Left kidney (tissue), 2 donors: ENCODE data around the gene SP3. TPM values are rescaled to one million over a fixed set of nuclear protein-coding genes. Genes with fewer than 3 reads are reported as not detected.
"Not testable (repeated sequence)": the region's sequence is repeated elsewhere in the genome, so short reads cannot be mapped to it uniquely, and the experiment has no call there.

Experiments
- DNase-seq: peaks from one replicate; pipeline ENCODE4 v3.0.0-alpha.2; 2013
- polyA plus RNA-seq: library from polyadenylated mRNA; unstranded; fragments of 120-200 nt; gene quantifications from one replicate; pipeline ENCODE4 v1.2.1, GENCODE V29; 2013; ENCODE audit not compliant: insufficient read length

SP3 gene
- polyA plus RNA-seq, 1 donor, result 129 TPM

DNA sequence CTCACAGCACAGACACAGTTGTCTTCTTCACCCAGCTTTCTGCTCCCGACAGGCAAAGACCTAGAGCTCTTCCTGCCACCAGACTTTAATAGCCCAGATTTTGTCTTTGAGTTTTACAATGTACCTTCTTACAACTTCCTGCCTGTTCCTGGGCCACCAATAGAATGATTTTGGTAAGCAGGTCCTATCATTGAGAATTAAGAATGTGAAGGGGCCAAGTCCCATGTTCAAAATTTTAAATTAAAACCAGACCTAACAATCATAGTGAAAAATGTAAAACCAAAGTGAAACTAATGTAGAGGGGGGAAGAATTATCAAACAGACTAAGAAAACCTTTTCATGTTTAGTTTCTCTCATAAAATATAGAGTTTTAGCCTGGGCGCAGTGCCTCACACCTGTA lies 72.8 kb downstream of the SP3 start:
- DNase-seq, result no peak

DNA sequence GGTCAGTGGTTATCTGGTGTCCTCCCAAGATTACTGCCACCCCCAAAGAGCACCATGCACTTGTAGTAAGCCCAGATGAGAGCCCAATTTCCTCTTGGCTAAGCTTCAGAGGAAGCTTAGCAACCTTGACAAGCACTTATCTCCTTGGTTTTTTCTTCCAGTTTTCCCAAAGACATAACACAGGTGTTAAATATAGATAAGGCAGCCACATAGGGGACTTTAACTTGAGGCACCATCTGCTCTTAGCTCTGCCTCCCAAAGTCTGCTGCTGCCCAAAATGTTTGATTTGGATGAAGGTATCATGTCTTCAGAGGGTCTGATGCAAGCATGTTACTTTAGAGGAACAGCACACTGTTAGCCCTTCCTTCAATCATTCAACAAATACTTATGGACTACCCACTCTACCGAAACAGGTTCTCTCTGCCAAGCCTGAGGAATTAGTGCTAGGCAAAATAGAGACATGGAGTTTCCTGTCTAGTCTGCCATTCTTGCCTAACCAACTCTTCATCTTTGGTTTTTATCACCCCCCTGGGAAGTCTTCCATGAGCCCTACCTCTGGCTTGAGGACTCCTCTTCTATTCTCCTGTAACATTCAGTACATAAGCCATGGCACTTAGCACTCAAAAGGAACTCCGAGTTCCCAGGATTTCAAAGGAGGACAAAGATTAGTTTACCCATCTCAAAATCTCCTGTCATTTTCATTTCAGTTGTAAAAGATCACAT lies 73.7 kb downstream of the SP3 start:
- DNase-seq, result no peak

GRCh38 chr2:173889464-173889863 lies 75.7 kb downstream of the SP3 start:
- DNase-seq, result not testable (repeated sequence)

DNA sequence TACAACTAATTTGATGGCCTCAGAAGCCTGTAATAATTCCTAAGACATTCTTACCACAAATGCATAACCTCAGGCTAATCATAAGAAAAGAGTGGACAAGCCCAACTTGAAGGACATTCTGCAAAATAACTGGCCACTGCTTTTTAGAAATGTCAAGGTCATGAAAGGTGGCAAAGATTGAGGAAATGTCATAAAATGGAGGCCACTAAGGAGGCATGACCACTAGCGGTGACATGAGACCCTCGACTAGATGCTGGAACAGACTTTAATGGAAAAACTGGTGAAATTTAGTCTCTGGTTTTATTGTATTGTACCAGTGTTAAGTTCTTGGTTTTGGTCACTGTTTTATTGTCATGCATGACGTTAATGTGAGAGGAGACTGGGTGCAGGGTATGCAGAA lies 78.6 kb downstream of the SP3 start:
- no peak for DNase-seq

- no peak for DNase-seq
Measured at GRCh38 chr2:173884025-173884802, 81.0 kb downstream of the SP3 start.

GRCh38 chr2:173881886-173882285 lies 83.3 kb downstream of the SP3 start:
- no peak for DNase-seq

- DNase-seq, result no peak
Measured at GRCh38 chr2:173881461-173881860, 83.7 kb downstream of the SP3 start.

GRCh38 chr2:173880561-173880960 lies 84.6 kb downstream of the SP3 start:
- DNase-seq, result no peak

- no peak for DNase-seq
Measured at GRCh38 chr2:173876833-173877413, 88.2 kb downstream of the SP3 start.

- no peak for DNase-seq
Measured at GRCh38 chr2:173874894-173875237, 90.3 kb downstream of the SP3 start.

- no peak for DNase-seq
Measured at GRCh38 chr2:173874003-173874893, 90.9 kb downstream of the SP3 start.

- no peak for DNase-seq
Measured at GRCh38 chr2:173872714-173873113, 92.5 kb downstream of the SP3 start.

DNA sequence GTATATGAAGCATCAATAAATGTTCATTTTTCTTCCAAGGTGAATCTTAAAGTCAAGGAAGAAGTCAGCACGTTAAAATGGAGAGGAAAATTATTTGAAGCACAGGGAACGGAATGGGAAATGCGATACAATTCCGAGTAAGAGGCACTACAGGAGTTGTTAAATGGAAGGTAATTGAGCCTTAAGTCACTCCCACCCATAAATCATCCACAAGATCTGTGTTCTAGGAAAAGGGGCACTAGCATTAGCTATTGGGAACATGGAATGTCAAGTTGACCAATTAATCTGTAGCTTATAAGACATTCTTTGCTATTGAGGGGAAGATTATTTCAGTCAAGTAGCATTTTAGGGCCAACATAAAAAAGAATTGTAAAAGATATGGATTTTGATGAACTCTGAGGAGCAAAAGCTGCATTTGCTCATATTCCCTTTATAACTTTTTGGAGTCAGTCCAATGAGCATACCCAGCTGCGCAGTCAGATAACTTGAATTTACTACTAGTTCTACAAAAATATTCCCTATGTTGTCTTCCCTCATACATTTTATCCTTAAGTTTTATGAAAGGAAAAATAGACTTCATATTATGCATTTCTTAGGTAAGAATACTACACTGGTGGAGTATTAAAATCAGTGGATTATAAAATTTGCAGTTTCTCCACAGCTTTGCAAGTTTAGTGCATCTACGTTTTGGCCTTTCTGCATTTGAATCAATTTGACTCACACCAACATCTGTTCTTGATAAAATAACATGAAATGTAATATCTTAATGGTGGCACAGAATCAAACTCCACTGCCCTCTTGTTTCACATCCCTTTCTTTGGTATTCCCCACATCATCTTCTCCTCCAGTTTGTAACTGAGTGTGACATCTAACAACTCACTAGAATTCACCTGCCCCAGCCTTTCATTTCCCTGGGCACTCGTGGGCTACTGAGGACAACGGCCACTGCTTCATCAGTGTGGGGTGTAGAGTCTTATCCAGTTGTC lies 95.6 kb downstream of the SP3 start:
- DNase-seq, result no peak

GRCh38 chr2:173868406-173868805 lies 96.8 kb downstream of the SP3 start:
- DNase-seq, result no peak

GRCh38 chr2:173866874-173867618 lies 98.1 kb downstream of the SP3 start:
- no peak for DNase-seq

DNA sequence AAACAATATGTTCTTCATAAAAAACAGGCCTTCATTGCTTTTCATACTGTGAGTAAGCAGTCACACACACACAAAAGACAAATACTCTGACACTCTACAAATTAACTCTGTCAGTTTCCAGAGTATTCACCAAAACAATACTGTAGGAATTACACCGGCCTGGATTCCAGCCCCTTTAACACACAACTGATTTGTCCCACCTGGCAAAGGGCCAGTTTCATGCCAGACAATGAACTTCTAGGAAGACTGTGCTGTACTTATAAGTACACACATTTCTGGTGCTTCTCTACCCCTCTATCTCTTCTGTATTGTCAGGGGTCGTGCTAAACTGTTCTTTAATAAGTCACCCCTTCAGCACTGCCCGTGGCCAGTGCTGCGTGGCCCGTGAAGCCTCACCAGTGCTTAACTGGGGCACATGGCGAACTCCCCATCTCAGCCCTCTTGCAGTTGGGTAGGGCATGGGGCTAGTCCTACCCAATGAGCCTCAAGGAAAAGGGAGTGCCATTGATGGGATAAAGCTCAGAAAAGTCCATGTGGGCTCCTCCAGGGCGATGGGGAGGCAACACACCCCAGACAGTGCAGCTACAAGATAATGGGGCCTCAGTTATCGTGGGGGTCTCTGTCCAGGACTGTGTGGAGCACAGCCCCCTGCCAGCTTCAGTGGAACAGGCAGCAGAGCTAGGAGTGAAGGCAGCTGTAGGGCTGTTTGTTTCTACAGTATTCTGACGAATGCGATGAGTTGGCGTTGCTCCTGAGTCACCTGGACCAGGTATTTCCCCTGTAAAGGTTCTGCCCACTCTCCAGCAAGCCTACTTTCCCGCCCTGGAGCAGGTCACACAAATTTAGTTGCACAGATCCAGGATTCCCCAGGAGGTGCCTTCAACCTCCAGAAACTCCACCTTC lies 99.0 kb downstream of the SP3 start:
- no peak for DNase-seq

DNA sequence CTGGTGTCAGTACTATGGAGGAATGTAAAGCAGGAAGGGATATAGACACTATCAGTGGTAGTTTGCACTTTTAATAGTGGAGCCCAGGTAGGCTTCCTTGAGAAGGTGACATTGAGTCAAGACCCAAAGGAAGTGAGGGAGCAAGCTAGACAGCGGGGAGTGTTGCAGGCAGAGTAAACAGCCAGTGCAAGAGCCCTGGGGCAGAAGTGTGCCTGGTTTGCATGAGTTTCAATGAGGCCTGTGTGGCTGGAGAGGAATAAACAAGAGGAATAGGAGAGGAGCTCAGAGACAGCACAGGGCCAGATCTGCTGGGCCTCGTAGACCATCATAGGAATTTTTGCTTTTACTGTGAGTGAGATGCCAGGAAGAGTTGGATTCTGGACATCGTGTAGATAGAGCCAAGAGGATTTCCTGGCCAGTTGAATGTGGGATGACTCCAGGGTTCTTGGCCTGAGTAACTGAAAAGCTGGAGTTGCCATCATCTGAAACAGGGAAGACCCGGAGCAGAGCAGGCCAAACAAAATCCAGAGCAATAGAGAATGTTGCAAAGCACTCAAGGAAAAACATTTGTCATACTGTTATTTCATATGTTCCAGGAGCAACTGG lies 102.5 kb downstream of the SP3 start:
- DNase-seq, result no peak

DNA sequence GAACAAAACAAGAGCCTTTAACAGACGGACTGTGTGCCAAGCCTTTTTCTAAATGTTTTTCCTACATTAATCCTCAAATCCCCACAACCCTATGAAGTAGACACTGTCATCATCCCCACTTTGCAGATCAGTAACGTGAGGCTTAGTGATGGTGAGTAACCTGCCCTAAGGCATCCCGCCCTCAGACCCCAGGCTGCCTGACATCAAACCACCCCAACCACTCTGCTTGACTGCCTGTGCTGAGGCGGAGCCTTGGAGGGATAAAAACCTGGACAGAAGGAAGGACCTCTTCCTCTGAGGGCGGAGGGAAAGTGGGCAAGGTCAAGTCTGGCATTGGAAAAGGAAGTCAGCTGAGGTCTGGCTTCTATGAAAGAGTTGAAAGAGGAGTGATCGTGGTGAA lies 104.6 kb downstream of the SP3 start:
- DNase-seq, result no peak

DNA sequence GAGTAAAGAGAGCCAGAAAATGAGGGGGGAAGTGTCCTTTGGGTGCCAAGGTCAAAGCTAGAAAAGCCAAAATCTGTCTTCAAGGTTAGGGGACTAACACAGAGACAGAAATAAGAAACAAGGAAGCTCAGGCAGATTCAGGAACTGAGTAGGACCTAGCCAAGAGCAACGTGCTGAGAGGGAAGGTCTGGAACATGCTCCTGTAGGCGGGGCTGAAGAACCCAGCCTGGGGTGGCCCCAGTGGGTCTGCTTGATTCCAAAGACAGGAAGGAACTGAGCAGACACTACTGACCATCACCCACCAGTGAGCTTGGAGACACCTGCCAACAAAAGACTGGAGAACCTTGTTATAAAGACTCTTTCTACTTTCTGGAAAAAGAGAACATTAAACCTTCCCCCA lies 105.1 kb downstream of the SP3 start:
- no peak for DNase-seq
